GM12878 (cell line): ENCODE results near the gene BOD1L1. TPM values are rescaled to one million over a fixed set of nuclear protein-coding genes. Genes with fewer than 3 reads are reported as not detected.

Experiments used
- CBX5 ChIP-seq: sonication (generic); IDR thresholded peaks from 2 replicates; pipeline ENCODE4 v1.6.1; 2016; ENCODE audit warnings: low read depth, moderate library complexity, mild to moderate bottlenecking, inconsistent platforms
- DPF2 ChIP-seq: fragments of 450-650 bp; IDR thresholded peaks from 2 replicates; pipeline ENCODE4 v1.6.1; 2017; ENCODE audit warnings: mild to moderate bottlenecking
- EED ChIP-seq: sonication (generic); IDR thresholded peaks from 2 replicates; pipeline ENCODE4 v1.6.1; 2016; ENCODE audit warnings: antibody characterized with exemption, low read depth
- NR2C1 ChIP-seq: fragments of 450-650 bp; IDR thresholded peaks from 2 replicates; pipeline ENCODE4 v1.6.1; 2017; ENCODE audit warnings: antibody characterized with exemption, mild to moderate bottlenecking, moderate library complexity
- RAD21 ChIP-seq: IDR thresholded peaks from 2 replicates; pipeline ENCODE4 v1.6.1; 2011; ENCODE audit warnings: mild to moderate bottlenecking, low read depth, low read length, moderate library complexity; ENCODE audit not compliant: insufficient read depth
- TCF3 ChIP-seq: IDR thresholded peaks from 2 replicates; pipeline ENCODE4 v1.6.1; 2012; ENCODE audit warnings: low read depth, mild to moderate bottlenecking, low read length, borderline replicate concordance; ENCODE audit not compliant: insufficient read depth
- ZNF384 ChIP-seq: IDR thresholded peaks from 2 replicates; pipeline ENCODE4 v1.6.1; 2012; ENCODE audit warnings: low read depth, mild to moderate bottlenecking, low read length, improper control_type of control experiment, borderline replicate concordance
- polyA plus RNA-seq, 11 experiments: library from polyadenylated mRNA; depleted of rRNA in 4 of 11; unstranded in 6 of 11; stranded (reverse) in 5 of 11; fragments of >200 nt; fragmentation: Nextera tagmentation in 4 of 11; fragmentation: Illumina TruSeq in 1 of 11; extraction: Ambion mirVana in 4 of 11; extraction: Trizol in 1 of 11; gene quantifications; 1 replicate in 1 of 11; 2 replicates in 10 of 11; pipeline versions ENCODE4 v1.2.1 to v1.2.3, GENCODE V29; 2011 to 2016; ENCODE audit warnings: inconsistent platforms in 2 of 11, missing spikeins in 2 of 11, low read depth in 1 of 11
- total RNA-seq, 4 experiments: library from RNA; depleted of rRNA in 3 of 4; stranded (reverse); fragments of >200 nt in 3 of 4; fragmentation: Illumina TruSeq in 1 of 4; extraction: Trizol in 1 of 4; gene quantifications; 2 replicates each; pipeline versions ENCODE4 v1.2.1 to v1.2.3, GENCODE V29; 2013 to 2021
- TF ChIP-seq, protein P1 (sequence below): fragments of 450-650 bp; IDR thresholded peaks from 2 replicates; pipeline ENCODE4 v1.6.1; 2017; ENCODE audit warnings: mild to moderate bottlenecking
- TF ChIP-seq, protein P2 (sequence below): fragments of 450-650 bp; IDR thresholded peaks from 2 replicates; pipeline ENCODE4 v1.6.1; 2018; ENCODE audit warnings: mild to moderate bottlenecking, low read depth, moderate library complexity; ENCODE audit not compliant: partially characterized antibody
- TF ChIP-seq, protein P3 (sequence below): fragments of 450-650 bp; IDR thresholded peaks from 2 replicates; pipeline ENCODE4 v1.6.1; 2017; ENCODE audit warnings: mild to moderate bottlenecking, low read depth, inconsistent platforms; ENCODE audit not compliant: poor library complexity, severe bottlenecking

Gene BOD1L1
- total and polyA plus RNA-seq, 10 of the 15 experiments (the other 5 are each of a cell fraction or from before 2014, with no cell fraction given), result 6.8 to 41.6 (median 24.3) TPM

DNA sequence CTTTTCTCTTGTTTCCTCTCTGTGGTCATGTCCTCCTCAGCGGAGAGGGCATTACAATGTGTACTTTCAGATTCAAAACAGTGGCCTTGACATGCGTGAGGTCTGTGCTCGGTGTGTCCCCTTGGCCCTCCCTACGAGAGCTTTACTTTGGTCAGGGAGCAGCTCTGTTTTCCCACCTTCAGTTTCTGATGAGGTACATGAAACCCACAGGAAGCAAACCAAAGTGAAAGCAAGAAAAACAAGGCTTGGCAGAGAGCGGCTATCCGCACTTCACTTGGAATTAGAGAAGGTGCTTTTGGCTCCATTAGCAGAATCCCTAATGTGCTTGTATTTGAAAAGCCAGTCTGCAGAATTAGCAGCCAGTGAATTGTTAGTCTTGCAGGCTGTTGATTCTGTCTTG, 19.5 kb upstream of the BOD1L1 start (continued):
- no peak for TF ChIP-seq EED
- TF ChIP-seq DPF2, result no peak
- TF ChIP-seq, protein P1, sequence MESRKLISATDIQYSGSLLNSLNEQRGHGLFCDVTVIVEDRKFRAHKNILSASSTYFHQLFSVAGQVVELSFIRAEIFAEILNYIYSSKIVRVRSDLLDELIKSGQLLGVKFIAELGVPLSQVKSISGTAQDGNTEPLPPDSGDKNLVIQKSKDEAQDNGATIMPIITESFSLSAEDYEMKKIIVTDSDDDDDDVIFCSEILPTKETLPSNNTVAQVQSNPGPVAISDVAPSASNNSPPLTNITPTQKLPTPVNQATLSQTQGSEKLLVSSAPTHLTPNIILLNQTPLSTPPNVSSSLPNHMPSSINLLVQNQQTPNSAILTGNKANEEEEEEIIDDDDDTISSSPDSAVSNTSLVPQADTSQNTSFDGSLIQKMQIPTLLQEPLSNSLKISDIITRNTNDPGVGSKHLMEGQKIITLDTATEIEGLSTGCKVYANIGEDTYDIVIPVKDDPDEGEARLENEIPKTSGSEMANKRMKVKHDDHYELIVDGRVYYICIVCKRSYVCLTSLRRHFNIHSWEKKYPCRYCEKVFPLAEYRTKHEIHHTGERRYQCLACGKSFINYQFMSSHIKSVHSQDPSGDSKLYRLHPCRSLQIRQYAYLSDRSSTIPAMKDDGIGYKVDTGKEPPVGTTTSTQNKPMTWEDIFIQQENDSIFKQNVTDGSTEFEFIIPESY, result no peak
- TF ChIP-seq, protein P2, sequence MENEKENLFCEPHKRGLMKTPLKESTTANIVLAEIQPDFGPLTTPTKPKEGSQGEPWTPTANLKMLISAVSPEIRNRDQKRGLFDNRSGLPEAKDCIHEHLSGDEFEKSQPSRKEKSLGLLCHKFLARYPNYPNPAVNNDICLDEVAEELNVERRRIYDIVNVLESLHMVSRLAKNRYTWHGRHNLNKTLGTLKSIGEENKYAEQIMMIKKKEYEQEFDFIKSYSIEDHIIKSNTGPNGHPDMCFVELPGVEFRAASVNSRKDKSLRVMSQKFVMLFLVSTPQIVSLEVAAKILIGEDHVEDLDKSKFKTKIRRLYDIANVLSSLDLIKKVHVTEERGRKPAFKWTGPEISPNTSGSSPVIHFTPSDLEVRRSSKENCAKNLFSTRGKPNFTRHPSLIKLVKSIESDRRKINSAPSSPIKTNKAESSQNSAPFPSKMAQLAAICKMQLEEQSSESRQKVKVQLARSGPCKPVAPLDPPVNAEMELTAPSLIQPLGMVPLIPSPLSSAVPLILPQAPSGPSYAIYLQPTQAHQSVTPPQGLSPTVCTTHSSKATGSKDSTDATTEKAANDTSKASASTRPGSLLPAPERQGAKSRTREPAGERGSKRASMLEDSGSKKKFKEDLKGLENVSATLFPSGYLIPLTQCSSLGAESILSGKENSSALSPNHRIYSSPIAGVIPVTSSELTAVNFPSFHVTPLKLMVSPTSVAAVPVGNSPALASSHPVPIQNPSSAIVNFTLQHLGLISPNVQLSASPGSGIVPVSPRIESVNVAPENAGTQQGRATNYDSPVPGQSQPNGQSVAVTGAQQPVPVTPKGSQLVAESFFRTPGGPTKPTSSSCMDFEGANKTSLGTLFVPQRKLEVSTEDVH, result no peak
- TF ChIP-seq RAD21, result no peak
- no peak for TF ChIP-seq TCF3
- TF ChIP-seq NR2C1, result no peak
- TF ChIP-seq, protein P3, sequence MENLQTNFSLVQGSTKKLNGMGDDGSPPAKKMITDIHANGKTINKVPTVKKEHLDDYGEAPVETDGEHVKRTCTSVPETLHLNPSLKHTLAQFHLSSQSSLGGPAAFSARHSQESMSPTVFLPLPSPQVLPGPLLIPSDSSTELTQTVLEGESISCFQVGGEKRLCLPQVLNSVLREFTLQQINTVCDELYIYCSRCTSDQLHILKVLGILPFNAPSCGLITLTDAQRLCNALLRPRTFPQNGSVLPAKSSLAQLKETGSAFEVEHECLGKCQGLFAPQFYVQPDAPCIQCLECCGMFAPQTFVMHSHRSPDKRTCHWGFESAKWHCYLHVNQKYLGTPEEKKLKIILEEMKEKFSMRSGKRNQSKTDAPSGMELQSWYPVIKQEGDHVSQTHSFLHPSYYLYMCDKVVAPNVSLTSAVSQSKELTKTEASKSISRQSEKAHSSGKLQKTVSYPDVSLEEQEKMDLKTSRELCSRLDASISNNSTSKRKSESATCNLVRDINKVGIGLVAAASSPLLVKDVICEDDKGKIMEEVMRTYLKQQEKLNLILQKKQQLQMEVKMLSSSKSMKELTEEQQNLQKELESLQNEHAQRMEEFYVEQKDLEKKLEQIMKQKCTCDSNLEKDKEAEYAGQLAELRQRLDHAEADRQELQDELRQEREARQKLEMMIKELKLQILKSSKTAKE, result no peak
- TF ChIP-seq ZNF384, result no peak
- no peak for TF ChIP-seq CBX5
